A549 (cell line): ENCODE data around the gene COL5A1.
A peak's percentile ranks its signal among the peaks of the same experiment; 100 is the strongest.

Source experiments
- BHLHE40 ChIP-seq: IDR thresholded peaks from 2 replicates; pipeline ENCODE4 v1.6.1; 2012; ENCODE audit warnings: low read depth, low read length, inconsistent platforms
- CEBPB ChIP-seq, 2 experiments: fragments of >200 bp in 1 of 2; sonication (Bioruptor Twin) in 1 of 2; formaldehyde crosslinking in 1 of 2; IDR thresholded peaks; 2 replicates each; pipeline ENCODE4 v1.6.1; 2012 to 2016
- CHD2 ChIP-seq: fragments of 150-350 bp; IDR thresholded peaks from 2 replicates; pipeline ENCODE4 v1.6.1; 2014; ENCODE audit warnings: low read length; ENCODE audit not compliant: partially characterized antibody
- MYC ChIP-seq: IDR thresholded peaks from 2 replicates; pipeline ENCODE4 v1.6.1; 2012; ENCODE audit warnings: mild to moderate bottlenecking, inconsistent platforms, low read length, improper control_type of control experiment, borderline replicate concordance
- POLR2A ChIP-seq: IDR thresholded peaks from 2 replicates; pipeline ENCODE4 v1.6.1; 2012; ENCODE audit warnings: mild to moderate bottlenecking, low read length
- RFX5 ChIP-seq: fragments of 450-650 bp; IDR thresholded peaks from 2 replicates; pipeline ENCODE4 v1.7.1; 2014; ENCODE audit warnings: antibody characterized with exemption, mild to moderate bottlenecking, moderate library complexity
- TF ChIP-seq, protein P1 (sequence below): fragments of >200 bp; sonication (Bioruptor Twin); formaldehyde crosslinking; IDR thresholded peaks from 3 replicates; pipeline ENCODE4 v1.5.1; 2016
- TF ChIP-seq, protein P2 (sequence below): IDR thresholded peaks from 2 replicates; pipeline ENCODE4 v1.6.1; 2012
- TF ChIP-seq, protein P3 (sequence below): fragments of 450-650 bp; IDR thresholded peaks from 2 replicates; pipeline ENCODE4 v1.6.1; 2014; ENCODE audit warnings: antibody characterized with exemption
- TF ChIP-seq, protein P4 (sequence below): fragments of 200-600 bp; sonication (generic); IDR thresholded peaks from 2 replicates; pipeline ENCODE4 v1.6.1; 2016; ENCODE audit warnings: antibody characterized with exemption, mild to moderate bottlenecking, moderate library complexity

DNA sequence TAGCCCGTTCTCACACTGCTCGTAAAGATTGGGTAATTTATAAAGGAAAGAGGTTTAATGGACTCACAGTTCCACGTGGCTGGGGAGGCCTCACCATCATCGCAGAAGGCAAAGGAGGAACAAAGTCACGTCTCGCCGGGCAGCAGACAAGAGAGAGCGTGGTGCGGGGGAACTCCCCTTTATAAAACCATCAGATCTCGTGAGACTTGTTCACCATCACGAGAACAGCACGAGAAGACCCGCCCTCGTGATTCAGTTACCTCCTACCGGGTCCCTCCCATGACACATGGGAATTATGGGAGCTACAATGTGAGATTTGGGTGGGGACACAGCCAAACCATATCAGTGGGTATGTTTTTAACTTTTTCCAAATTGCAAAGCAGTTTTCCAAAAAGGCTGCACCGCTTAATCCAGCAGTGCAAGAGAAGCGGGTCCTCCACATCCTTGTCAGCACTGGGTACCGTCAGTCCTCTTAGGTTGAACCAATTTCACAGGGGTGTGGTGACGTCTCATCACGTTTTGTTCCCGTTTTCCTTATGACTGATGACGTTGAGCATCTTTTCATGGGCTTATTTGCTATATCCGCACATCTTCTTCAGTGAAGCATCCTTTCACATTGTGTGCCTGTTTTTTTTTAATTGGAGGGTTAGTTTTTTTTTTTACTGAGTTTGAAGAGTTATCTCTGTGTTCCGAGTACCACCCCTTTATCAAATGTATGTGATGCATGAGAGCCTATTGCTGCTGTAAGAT is 231.1 kb downstream of the COL5A1 start:
- TF ChIP-seq, protein P1, sequence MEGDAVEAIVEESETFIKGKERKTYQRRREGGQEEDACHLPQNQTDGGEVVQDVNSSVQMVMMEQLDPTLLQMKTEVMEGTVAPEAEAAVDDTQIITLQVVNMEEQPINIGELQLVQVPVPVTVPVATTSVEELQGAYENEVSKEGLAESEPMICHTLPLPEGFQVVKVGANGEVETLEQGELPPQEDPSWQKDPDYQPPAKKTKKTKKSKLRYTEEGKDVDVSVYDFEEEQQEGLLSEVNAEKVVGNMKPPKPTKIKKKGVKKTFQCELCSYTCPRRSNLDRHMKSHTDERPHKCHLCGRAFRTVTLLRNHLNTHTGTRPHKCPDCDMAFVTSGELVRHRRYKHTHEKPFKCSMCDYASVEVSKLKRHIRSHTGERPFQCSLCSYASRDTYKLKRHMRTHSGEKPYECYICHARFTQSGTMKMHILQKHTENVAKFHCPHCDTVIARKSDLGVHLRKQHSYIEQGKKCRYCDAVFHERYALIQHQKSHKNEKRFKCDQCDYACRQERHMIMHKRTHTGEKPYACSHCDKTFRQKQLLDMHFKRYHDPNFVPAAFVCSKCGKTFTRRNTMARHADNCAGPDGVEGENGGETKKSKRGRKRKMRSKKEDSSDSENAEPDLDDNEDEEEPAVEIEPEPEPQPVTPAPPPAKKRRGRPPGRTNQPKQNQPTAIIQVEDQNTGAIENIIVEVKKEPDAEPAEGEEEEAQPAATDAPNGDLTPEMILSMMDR: no peak
- TF ChIP-seq BHLHE40 (no peak), CHD2 (peak; percentile 45), CEBPB (IDR thresholded peaks at IDR 0.05) (no peak), POLR2A (no peak), RFX5 (no peak), MYC (no peak)
- TF ChIP-seq, protein P2, sequence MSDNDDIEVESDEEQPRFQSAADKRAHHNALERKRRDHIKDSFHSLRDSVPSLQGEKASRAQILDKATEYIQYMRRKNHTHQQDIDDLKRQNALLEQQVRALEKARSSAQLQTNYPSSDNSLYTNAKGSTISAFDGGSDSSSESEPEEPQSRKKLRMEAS: no peak
- TF ChIP-seq, protein P3, sequence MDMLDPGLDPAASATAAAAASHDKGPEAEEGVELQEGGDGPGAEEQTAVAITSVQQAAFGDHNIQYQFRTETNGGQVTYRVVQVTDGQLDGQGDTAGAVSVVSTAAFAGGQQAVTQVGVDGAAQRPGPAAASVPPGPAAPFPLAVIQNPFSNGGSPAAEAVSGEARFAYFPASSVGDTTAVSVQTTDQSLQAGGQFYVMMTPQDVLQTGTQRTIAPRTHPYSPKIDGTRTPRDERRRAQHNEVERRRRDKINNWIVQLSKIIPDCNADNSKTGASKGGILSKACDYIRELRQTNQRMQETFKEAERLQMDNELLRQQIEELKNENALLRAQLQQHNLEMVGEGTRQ: no peak
- TF ChIP-seq, protein P4, sequence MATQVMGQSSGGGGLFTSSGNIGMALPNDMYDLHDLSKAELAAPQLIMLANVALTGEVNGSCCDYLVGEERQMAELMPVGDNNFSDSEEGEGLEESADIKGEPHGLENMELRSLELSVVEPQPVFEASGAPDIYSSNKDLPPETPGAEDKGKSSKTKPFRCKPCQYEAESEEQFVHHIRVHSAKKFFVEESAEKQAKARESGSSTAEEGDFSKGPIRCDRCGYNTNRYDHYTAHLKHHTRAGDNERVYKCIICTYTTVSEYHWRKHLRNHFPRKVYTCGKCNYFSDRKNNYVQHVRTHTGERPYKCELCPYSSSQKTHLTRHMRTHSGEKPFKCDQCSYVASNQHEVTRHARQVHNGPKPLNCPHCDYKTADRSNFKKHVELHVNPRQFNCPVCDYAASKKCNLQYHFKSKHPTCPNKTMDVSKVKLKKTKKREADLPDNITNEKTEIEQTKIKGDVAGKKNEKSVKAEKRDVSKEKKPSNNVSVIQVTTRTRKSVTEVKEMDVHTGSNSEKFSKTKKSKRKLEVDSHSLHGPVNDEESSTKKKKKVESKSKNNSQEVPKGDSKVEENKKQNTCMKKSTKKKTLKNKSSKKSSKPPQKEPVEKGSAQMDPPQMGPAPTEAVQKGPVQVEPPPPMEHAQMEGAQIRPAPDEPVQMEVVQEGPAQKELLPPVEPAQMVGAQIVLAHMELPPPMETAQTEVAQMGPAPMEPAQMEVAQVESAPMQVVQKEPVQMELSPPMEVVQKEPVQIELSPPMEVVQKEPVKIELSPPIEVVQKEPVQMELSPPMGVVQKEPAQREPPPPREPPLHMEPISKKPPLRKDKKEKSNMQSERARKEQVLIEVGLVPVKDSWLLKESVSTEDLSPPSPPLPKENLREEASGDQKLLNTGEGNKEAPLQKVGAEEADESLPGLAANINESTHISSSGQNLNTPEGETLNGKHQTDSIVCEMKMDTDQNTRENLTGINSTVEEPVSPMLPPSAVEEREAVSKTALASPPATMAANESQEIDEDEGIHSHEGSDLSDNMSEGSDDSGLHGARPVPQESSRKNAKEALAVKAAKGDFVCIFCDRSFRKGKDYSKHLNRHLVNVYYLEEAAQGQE: peak; percentile 30; the same call in 1 of the 2 replicates
